GM12801 (cell line): ENCODE data around the gene ZNF57.

Experiments used
- CTCF ChIP-seq: IDR thresholded peaks from one replicate; pipeline ENCODE4 v1.5.1; 2011; ENCODE audit warnings: control low read depth; ENCODE audit not compliant: insufficient read length; ENCODE audit errors: extremely low read depth

The ZNF57 gene

GRCh38 chr19:2952953-2953481 lies 52.3 kb downstream of the ZNF57 start:
- no peak for TF ChIP-seq CTCF

GRCh38 chr19:2957160-2957559 lies 56.4 kb downstream of the ZNF57 start:
- no peak for TF ChIP-seq CTCF

- TF ChIP-seq CTCF = no peak
Measured at GRCh38 chr19:2960120-2960519, 59.4 kb downstream of the ZNF57 start.

GRCh38 chr19:2962018-2962670 lies 61.4 kb downstream of the ZNF57 start:
- TF ChIP-seq CTCF = no peak

- no peak for TF ChIP-seq CTCF
Measured at GRCh38 chr19:2963122-2963521, 62.4 kb downstream of the ZNF57 start.

- TF ChIP-seq CTCF = no peak
Measured at GRCh38 chr19:2964874-2965273, 64.1 kb downstream of the ZNF57 start.

- no peak for TF ChIP-seq CTCF
Measured at GRCh38 chr19:2967972-2968371, 67.2 kb downstream of the ZNF57 start.
